WTC11 (cell line): ENCODE measurements around the gene WFDC2. TPM values are rescaled to one million over a fixed set of nuclear protein-coding genes. Genes with fewer than 3 reads are reported as not detected.

Experiments
- ATAC-seq: fragments of 200-7000 bp; cut with Tn5 transposase; 2 replicates; pipeline ENCODE4 v1.10.0; 2021; ENCODE audit warnings: mild to moderate bottlenecking, moderate library complexity
- CTCF ChIA-PET: fragments of 300-600 bp; sonication (Branson Sonifier 250); formaldehyde crosslinking; loops from one replicate; lab custom pipeline; 2021; ENCODE audit warnings: antibody characterized with exemption; lab: Charles Lee
- POLR2A ChIA-PET: fragments of 350-600 bp; sonication (Branson Sonifier 250); formaldehyde crosslinking; loops from one replicate; lab custom pipeline; 2021; ENCODE audit warnings: antibody characterized with exemption; lab: Charles Lee
- DNase-seq: peaks from one replicate; pipeline ENCODE4 v3.0.0; 2021; ENCODE audit warnings: low spot score
- H3K27ac Mint-ChIP-seq: 2 replicates; pipeline ENCODE4 v1.8.0; 2021; ENCODE audit warnings: mixed read lengths
- H3K27me3 Mint-ChIP-seq: 2 replicates; pipeline ENCODE4 v1.8.0; 2021; ENCODE audit warnings: low read depth, mild to moderate bottlenecking, moderate library complexity, mixed read lengths
- H3K36me3 Mint-ChIP-seq: 2 replicates; pipeline ENCODE4 v1.8.0; 2021; ENCODE audit warnings: mixed read lengths
- H3K4me1 Mint-ChIP-seq: 2 replicates; pipeline ENCODE4 v1.8.0; 2022; ENCODE audit warnings: mixed read lengths
- H3K4me3 Mint-ChIP-seq: 2 replicates; pipeline ENCODE4 v1.8.0; 2021; ENCODE audit warnings: mild to moderate bottlenecking, moderate library complexity, mixed read lengths
- H3K9me3 Mint-ChIP-seq: 2 replicates; pipeline ENCODE4 v1.8.0; 2021; ENCODE audit warnings: mixed read lengths
- HMGA2 ChIP-seq: fragments of 250-450 bp; sonication (Bioruptor Pico); IDR thresholded peaks from 2 replicates; pipeline ENCODE4 v1.4.0; 2021; ENCODE audit warnings: mild to moderate bottlenecking, moderate library complexity
- NFATC4 ChIP-seq: fragments of 250-450 bp; sonication (Bioruptor Pico); IDR thresholded peaks from 2 replicates; pipeline ENCODE4 v1.9.0; 2021; ENCODE audit warnings: mild to moderate bottlenecking
- NFYB ChIP-seq: sonication (generic); formaldehyde crosslinking; conservative IDR thresholded peaks from 2 replicates; pipeline ENCODE4 v1.8.0; 2022; ENCODE audit warnings: low read depth, missing genetic modification reagents
- NR1H2 ChIP-seq: sonication (generic); formaldehyde crosslinking; IDR thresholded peaks from 2 replicates; pipeline ENCODE4 v1.9.0; 2021; ENCODE audit warnings: mild to moderate bottlenecking, moderate library complexity, missing genetic modification reagents
- NR2C2 ChIP-seq: sonication (generic); formaldehyde crosslinking; IDR thresholded peaks from 2 replicates; pipeline ENCODE4 v1.8.0; 2022; ENCODE audit warnings: mild to moderate bottlenecking, missing genetic modification reagents
- RELA ChIP-seq: sonication (generic); formaldehyde crosslinking; IDR thresholded peaks from 2 replicates; pipeline ENCODE4 v1.8.1; 2022; ENCODE audit warnings: missing genetic modification reagents, mild to moderate bottlenecking, borderline replicate concordance
- RORB ChIP-seq: fragments of 250-450 bp; sonication (Bioruptor Pico); IDR thresholded peaks from 2 replicates; pipeline ENCODE4 v1.9.0; 2021; ENCODE audit warnings: mild to moderate bottlenecking
- ZBTB21 ChIP-seq: sonication (generic); formaldehyde crosslinking; IDR thresholded peaks from 2 replicates; pipeline ENCODE4 v1.8.1; 2023; ENCODE audit warnings: mild to moderate bottlenecking, missing genetic modification reagents, borderline replicate concordance
- ZNF219 ChIP-seq: sonication (generic); formaldehyde crosslinking; IDR thresholded peaks from 2 replicates; pipeline ENCODE4 v1.8.0; 2023; ENCODE audit warnings: missing genetic modification reagents, mild to moderate bottlenecking, borderline replicate concordance
- total RNA-seq: library from RNA; stranded (reverse); gene quantifications from 3 replicates; pipeline ENCODE4 v1.2.3, GENCODE V29; 2021
- TF ChIP-seq, protein P1 (sequence below): fragments of 250-450 bp; sonication (Bioruptor Pico); conservative IDR thresholded peaks from 2 replicates; pipeline ENCODE4 v1.9.0; 2021; ENCODE audit warnings: mild to moderate bottlenecking
- TF ChIP-seq, protein P2 (sequence below): fragments of 250-450 bp; sonication (Bioruptor Pico); IDR thresholded peaks from 2 replicates; pipeline ENCODE4 v1.8.0; 2021; ENCODE audit warnings: mild to moderate bottlenecking
- TF ChIP-seq, protein P3 (sequence below): sonication (generic); formaldehyde crosslinking; IDR thresholded peaks from 2 replicates; pipeline ENCODE4 v1.8.1; 2022; ENCODE audit warnings: mild to moderate bottlenecking, moderate library complexity, missing genetic modification reagents
- TF ChIP-seq, protein P4 (sequence below): sonication (generic); formaldehyde crosslinking; IDR thresholded peaks from 2 replicates; pipeline ENCODE4 v1.8.1; 2023; ENCODE audit warnings: mild to moderate bottlenecking, missing genetic modification reagents
- TF ChIP-seq, protein P5 (sequence below): sonication (generic); formaldehyde crosslinking; IDR thresholded peaks from 2 replicates; pipeline ENCODE4 v1.8.0; 2022; ENCODE audit warnings: missing genetic modification reagents
- TF ChIP-seq, protein P6 (sequence below): sonication (generic); formaldehyde crosslinking; IDR thresholded peaks from 2 replicates; pipeline ENCODE4 v1.8.0; 2023; ENCODE audit warnings: missing genetic modification reagents, mild to moderate bottlenecking, borderline replicate concordance

Gene WFDC2
- total RNA-seq, 1 experiment from 2014 or later, result 76.4 TPM

DNA sequence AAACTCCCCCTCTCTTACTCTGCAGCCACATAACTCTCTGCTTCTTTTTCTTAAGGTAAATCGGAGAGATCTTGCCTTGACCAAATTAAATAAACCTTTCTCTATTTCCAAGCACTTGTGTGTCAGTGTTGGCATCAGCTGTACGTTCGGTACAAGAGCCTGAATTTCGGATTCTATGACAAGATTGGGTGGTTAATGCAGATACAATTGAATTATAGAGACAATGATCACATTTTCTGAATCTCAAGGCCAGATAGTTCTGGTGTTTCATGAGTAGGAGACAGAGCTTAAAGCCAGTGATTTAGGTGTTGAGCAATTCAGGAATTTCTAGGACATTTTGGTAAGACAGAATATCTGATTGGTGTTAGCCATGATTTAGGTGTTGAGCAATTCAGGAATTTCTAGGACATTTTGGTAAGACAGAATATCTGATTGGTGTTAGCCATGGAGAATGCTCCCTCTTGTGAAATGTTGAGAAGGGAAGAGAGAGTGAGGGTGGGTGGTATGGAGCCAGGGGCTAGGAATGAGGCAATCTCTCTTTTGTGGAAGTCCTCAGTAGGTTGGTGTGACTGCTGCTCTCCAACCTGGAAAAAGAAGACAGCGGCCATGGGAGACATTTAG is 40.8 kb downstream of the WFDC2 start:
- POLR2A ChIA-PET, result no interaction called here
- Mint-ChIP-seq H3K9me3 (peaks cover 3% of the 10 kb centered on the region), H3K4me1 (peaks cover 3% of the 10 kb centered on the region; the same call in 1 of the 2 replicates), H3K27me3 (no peaks in the 10 kb centered on the region; the same call in 1 of the 2 replicates), H3K27ac (no peak overlapping the region), H3K36me3 (no peaks in the 10 kb centered on the region), H3K4me3 (no peak overlapping the region)
- CTCF ChIA-PET, result interaction anchor here (0.9 kb wide), 1 partner anchor 261 kb away, joined by 3 read pairs; no protein-coding TSS in a partner anchor
- DNase-seq, result no peak
- TF ChIP-seq HMGA2 (no peak), NR2C2 (CRISPR knock-in tag) (no peak), RELA (CRISPR knock-in tag) (no peak), RORB (CRISPR knock-in tag) (no peak)
- no peak for ATAC-seq

DNA sequence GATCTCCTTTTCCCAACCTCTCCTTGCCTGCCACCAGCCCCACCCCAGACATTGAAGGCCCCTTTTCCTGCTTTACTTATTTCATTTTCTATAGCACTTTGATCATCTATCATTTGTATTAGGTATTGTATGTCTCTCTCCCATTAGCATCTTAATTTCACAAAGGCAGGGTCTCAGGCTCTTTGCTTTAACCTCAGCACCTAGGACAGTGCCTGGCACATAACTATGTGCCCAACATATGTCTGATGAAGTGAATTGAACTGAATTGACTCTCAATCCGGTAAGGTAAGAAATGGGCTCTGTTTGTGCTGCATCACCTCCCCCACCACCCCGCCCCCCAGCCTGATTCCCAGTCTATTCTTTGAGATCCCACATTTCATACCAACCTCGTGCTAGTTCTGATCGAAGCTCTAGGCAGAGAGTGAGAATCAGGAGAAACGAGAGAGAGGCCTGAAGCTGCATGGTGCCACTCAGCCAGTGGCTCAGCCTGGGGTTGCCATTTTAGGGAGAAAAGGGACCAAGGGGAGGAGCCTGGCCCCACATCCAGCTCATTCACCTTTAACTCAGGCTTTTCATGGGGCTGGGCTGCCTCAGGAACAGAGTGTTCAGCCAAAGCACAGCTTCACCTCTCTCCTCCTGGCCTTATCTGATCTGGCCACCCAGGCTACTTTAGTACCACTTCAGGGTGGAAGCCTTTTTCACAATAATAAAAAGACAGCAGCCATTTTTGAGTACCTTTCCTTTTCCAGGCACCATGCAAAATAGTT is 45.8 kb downstream of the WFDC2 start, which contains the start of gene SPINT3:
Gene SPINT3 (minus strand): TSS at position 476 of the 767 bp plus-strand sequence. CDS start 14 bp downstream, at position 462.
- Mint-ChIP-seq H3K4me1 (no peaks in the 10 kb centered on the region), H3K27ac (no peak within 1 kb of the TSS), H3K27me3 (no peaks in the 10 kb centered on the region; the same call in 1 of the 2 replicates)
- CTCF ChIA-PET, result interaction anchor here (0.6 to 1.0 kb wide), 5 partner anchors 23 to 256 kb away, joined by 3 to 6 read pairs (median 3); no protein-coding TSS in a partner anchor
- ATAC-seq, result peak; percentile 48
- no peak for TF ChIP-seq NFYB (CRISPR knock-in tag)
- no peak for TF ChIP-seq ZNF219
- TF ChIP-seq NR1H2 (CRISPR knock-in tag), result no peak
- no peak for TF ChIP-seq ZBTB21 (CRISPR knock-in tag)
- TF ChIP-seq, protein P1, sequence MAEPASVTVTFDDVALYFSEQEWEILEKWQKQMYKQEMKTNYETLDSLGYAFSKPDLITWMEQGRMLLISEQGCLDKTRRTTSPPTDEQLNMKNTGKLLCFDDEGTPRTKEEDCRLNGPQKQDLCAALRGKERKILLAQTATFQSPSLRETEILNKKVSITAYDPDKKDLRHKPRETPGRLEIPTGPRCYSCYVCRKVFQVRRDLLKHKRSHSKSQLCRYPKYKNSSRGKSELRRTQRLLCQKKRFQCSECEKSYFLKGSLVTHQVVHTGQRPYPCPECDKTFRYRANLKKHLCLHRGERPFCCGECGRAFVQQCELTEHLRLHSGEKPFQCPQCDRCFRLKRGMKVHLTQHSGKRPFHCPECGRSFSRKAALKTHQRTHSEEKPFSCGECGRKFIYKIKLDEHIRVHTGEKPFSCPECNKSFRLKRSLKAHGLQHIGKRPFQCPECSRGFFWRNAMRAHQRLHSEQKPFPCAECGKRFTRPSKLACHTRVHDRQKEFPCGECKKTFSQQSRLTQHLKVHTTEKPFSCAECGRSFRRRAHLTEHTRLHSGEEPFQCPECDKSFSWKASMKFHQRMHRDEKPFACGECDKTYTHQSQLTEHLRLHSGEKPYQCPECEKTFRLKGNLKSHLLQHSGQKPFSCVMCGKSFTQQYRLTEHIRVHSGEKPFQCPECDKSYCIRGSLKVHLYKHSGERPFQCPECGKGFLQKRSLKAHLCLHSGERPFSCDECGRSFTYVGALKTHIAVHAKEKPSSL (CRISPR knock-in tag), result no peak
- TF ChIP-seq, protein P2, sequence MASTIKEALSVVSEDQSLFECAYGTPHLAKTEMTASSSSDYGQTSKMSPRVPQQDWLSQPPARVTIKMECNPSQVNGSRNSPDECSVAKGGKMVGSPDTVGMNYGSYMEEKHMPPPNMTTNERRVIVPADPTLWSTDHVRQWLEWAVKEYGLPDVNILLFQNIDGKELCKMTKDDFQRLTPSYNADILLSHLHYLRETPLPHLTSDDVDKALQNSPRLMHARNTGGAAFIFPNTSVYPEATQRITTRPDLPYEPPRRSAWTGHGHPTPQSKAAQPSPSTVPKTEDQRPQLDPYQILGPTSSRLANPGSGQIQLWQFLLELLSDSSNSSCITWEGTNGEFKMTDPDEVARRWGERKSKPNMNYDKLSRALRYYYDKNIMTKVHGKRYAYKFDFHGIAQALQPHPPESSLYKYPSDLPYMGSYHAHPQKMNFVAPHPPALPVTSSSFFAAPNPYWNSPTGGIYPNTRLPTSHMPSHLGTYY (CRISPR knock-in tag), result no peak
- TF ChIP-seq, protein P3, sequence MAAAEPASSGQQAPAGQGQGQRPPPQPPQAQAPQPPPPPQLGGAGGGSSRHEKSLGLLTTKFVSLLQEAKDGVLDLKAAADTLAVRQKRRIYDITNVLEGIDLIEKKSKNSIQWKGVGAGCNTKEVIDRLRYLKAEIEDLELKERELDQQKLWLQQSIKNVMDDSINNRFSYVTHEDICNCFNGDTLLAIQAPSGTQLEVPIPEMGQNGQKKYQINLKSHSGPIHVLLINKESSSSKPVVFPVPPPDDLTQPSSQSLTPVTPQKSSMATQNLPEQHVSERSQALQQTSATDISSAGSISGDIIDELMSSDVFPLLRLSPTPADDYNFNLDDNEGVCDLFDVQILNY (CRISPR knock-in tag), result no peak
- TF ChIP-seq NFATC4 (CRISPR knock-in tag), result no peak
- TF ChIP-seq, all 79 proteins: peak for 0
- POLR2A ChIA-PET, result no interaction called here
- H3K4me3 Mint-ChIP-seq, result no peak within 1 kb of the TSS
- peaks cover 9% of the 10 kb centered on the region for H3K9me3 Mint-ChIP-seq
- no peak for DNase-seq
- no peaks in the 10 kb centered on the region for H3K36me3 Mint-ChIP-seq

DNA sequence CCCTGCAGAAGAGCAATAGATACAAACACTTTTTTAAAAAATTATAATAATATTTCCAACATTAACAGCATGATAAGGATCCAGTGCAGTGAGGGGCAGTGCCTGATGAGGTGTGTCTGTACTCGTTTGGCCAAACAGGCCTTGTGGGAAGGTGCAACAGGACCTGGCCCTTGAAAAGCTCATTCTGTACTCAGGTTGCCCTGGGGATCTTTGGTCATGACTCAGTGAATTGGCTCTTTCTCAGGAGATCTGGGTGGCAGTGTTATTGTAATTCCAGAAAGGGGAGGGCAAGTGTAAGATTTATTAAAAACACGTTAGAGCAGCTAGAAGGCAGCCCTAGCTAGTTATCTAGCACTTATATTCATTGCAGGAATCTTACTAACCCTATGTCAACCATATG is 48.7 kb downstream of the WFDC2 start:
- H3K9me3 Mint-ChIP-seq, result peaks cover 8% of the 10 kb centered on the region; the same call in 1 of the 2 replicates
- no peaks in the 10 kb centered on the region for H3K4me1 Mint-ChIP-seq
- no peak overlapping the region for H3K27ac Mint-ChIP-seq
- DNase-seq (no peak), ATAC-seq (no peak)
- H3K27me3 Mint-ChIP-seq, result no peaks in the 10 kb centered on the region; the same call in 1 of the 2 replicates
- POLR2A ChIA-PET, result no interaction called here
- no peak overlapping the region for H3K4me3 Mint-ChIP-seq
- no peaks in the 10 kb centered on the region for H3K36me3 Mint-ChIP-seq
- CTCF ChIA-PET, result interaction anchor here (1.4 to 1.6 kb wide), 2 partner anchors 20 to 195 kb away, joined by 4 to 6 read pairs; no protein-coding TSS in a partner anchor
- TF ChIP-seq, protein P4, sequence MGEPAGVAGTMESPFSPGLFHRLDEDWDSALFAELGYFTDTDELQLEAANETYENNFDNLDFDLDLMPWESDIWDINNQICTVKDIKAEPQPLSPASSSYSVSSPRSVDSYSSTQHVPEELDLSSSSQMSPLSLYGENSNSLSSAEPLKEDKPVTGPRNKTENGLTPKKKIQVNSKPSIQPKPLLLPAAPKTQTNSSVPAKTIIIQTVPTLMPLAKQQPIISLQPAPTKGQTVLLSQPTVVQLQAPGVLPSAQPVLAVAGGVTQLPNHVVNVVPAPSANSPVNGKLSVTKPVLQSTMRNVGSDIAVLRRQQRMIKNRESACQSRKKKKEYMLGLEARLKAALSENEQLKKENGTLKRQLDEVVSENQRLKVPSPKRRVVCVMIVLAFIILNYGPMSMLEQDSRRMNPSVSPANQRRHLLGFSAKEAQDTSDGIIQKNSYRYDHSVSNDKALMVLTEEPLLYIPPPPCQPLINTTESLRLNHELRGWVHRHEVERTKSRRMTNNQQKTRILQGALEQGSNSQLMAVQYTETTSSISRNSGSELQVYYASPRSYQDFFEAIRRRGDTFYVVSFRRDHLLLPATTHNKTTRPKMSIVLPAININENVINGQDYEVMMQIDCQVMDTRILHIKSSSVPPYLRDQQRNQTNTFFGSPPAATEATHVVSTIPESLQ (CRISPR knock-in tag), result no peak
- TF ChIP-seq, protein P5, sequence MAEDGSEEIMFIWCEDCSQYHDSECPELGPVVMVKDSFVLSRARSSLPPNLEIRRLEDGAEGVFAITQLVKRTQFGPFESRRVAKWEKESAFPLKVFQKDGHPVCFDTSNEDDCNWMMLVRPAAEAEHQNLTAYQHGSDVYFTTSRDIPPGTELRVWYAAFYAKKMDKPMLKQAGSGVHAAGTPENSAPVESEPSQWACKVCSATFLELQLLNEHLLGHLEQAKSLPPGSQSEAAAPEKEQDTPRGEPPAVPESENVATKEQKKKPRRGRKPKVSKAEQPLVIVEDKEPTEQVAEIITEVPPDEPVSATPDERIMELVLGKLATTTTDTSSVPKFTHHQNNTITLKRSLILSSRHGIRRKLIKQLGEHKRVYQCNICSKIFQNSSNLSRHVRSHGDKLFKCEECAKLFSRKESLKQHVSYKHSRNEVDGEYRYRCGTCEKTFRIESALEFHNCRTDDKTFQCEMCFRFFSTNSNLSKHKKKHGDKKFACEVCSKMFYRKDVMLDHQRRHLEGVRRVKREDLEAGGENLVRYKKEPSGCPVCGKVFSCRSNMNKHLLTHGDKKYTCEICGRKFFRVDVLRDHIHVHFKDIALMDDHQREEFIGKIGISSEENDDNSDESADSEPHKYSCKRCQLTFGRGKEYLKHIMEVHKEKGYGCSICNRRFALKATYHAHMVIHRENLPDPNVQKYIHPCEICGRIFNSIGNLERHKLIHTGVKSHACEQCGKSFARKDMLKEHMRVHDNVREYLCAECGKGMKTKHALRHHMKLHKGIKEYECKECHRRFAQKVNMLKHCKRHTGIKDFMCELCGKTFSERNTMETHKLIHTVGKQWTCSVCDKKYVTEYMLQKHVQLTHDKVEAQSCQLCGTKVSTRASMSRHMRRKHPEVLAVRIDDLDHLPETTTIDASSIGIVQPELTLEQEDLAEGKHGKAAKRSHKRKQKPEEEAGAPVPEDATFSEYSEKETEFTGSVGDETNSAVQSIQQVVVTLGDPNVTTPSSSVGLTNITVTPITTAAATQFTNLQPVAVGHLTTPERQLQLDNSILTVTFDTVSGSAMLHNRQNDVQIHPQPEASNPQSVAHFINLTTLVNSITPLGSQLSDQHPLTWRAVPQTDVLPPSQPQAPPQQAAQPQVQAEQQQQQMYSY (CRISPR knock-in tag), result no peak
- TF ChIP-seq, protein P6, sequence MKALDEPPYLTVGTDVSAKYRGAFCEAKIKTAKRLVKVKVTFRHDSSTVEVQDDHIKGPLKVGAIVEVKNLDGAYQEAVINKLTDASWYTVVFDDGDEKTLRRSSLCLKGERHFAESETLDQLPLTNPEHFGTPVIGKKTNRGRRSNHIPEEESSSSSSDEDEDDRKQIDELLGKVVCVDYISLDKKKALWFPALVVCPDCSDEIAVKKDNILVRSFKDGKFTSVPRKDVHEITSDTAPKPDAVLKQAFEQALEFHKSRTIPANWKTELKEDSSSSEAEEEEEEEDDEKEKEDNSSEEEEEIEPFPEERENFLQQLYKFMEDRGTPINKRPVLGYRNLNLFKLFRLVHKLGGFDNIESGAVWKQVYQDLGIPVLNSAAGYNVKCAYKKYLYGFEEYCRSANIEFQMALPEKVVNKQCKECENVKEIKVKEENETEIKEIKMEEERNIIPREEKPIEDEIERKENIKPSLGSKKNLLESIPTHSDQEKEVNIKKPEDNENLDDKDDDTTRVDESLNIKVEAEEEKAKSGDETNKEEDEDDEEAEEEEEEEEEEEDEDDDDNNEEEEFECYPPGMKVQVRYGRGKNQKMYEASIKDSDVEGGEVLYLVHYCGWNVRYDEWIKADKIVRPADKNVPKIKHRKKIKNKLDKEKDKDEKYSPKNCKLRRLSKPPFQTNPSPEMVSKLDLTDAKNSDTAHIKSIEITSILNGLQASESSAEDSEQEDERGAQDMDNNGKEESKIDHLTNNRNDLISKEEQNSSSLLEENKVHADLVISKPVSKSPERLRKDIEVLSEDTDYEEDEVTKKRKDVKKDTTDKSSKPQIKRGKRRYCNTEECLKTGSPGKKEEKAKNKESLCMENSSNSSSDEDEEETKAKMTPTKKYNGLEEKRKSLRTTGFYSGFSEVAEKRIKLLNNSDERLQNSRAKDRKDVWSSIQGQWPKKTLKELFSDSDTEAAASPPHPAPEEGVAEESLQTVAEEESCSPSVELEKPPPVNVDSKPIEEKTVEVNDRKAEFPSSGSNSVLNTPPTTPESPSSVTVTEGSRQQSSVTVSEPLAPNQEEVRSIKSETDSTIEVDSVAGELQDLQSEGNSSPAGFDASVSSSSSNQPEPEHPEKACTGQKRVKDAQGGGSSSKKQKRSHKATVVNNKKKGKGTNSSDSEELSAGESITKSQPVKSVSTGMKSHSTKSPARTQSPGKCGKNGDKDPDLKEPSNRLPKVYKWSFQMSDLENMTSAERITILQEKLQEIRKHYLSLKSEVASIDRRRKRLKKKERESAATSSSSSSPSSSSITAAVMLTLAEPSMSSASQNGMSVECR (CRISPR knock-in tag), result no peak
